Liver (tissue), 3 donors: Measurements from ENCODE around the gene WDR86.

Source experiments
- RAD21 ChIP-seq, 2 donors: IDR thresholded peaks; 2 replicates each; pipeline ENCODE4 v1.6.1; 2016; ENCODE audit warnings: antibody characterized with exemption in 2 of 2, mild to moderate bottlenecking in 2 of 2
- RXRA ChIP-seq, 2 donors: IDR thresholded peaks; 2 replicates each; pipeline ENCODE4 v1.6.1; 2017 to 2018; ENCODE audit warnings: antibody characterized with exemption in 2 of 2, mild to moderate bottlenecking in 1 of 2
- TF ChIP-seq, protein P1 (sequence below): fragments of 150-350 bp; IDR thresholded peaks from 2 replicates; pipeline ENCODE4 v1.5.1; 2017; ENCODE audit warnings: improper control_type of control experiment, low read depth, low read length; ENCODE audit not compliant: missing input control
- TF ChIP-seq, protein P2 (sequence below): IDR thresholded peaks from 2 replicates; pipeline ENCODE4 v1.6.1; 2016; ENCODE audit warnings: antibody characterized with exemption, mild to moderate bottlenecking
- TF ChIP-seq, protein P3 (sequence below): IDR thresholded peaks from 2 replicates; pipeline ENCODE4 v1.6.1; 2016; ENCODE audit warnings: antibody characterized with exemption
- donor health status: healthy.
- donor health status: healthy.

DNA sequence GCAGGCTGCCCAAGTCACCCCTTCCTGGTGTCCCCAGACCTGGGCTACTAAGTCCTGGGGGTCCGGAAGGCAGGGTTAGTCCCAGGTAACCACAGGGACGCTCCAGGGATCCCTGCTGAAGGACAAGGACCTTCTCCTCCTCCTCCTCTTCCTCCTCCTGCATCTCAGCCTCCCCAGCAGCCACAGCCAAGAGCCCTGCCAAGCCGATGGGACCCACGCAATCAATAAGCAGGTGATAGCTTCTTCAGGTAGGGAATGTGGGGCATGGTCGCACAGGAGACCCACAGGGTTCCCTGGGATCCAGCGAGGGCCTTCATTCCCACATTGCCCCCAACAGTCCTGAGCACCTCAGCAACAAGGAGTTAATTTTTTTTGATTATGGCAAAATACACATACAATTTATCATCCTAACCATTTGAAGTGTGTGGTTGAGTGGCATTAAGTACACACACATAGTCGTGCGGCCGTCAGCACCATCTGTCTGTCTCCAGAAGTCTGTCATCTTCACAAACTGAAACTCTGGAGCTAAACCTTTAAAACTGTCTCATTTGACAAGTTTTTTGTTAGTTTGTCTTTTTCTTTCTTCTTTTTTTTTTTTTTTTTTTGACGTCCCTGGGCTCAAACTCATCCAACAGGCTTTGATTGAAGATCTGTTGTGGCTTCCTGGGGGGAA is 18.0 kb upstream of the WDR86 start:
- TF ChIP-seq, protein P1, sequence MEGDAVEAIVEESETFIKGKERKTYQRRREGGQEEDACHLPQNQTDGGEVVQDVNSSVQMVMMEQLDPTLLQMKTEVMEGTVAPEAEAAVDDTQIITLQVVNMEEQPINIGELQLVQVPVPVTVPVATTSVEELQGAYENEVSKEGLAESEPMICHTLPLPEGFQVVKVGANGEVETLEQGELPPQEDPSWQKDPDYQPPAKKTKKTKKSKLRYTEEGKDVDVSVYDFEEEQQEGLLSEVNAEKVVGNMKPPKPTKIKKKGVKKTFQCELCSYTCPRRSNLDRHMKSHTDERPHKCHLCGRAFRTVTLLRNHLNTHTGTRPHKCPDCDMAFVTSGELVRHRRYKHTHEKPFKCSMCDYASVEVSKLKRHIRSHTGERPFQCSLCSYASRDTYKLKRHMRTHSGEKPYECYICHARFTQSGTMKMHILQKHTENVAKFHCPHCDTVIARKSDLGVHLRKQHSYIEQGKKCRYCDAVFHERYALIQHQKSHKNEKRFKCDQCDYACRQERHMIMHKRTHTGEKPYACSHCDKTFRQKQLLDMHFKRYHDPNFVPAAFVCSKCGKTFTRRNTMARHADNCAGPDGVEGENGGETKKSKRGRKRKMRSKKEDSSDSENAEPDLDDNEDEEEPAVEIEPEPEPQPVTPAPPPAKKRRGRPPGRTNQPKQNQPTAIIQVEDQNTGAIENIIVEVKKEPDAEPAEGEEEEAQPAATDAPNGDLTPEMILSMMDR, result no peak
- TF ChIP-seq RXRA (IDR thresholded peaks at IDR 0.05) (no peak), RAD21 (IDR thresholded peaks at IDR 0.05) (no peak)
- TF ChIP-seq, protein P2, sequence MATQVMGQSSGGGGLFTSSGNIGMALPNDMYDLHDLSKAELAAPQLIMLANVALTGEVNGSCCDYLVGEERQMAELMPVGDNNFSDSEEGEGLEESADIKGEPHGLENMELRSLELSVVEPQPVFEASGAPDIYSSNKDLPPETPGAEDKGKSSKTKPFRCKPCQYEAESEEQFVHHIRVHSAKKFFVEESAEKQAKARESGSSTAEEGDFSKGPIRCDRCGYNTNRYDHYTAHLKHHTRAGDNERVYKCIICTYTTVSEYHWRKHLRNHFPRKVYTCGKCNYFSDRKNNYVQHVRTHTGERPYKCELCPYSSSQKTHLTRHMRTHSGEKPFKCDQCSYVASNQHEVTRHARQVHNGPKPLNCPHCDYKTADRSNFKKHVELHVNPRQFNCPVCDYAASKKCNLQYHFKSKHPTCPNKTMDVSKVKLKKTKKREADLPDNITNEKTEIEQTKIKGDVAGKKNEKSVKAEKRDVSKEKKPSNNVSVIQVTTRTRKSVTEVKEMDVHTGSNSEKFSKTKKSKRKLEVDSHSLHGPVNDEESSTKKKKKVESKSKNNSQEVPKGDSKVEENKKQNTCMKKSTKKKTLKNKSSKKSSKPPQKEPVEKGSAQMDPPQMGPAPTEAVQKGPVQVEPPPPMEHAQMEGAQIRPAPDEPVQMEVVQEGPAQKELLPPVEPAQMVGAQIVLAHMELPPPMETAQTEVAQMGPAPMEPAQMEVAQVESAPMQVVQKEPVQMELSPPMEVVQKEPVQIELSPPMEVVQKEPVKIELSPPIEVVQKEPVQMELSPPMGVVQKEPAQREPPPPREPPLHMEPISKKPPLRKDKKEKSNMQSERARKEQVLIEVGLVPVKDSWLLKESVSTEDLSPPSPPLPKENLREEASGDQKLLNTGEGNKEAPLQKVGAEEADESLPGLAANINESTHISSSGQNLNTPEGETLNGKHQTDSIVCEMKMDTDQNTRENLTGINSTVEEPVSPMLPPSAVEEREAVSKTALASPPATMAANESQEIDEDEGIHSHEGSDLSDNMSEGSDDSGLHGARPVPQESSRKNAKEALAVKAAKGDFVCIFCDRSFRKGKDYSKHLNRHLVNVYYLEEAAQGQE, result no peak
- TF ChIP-seq, protein P3, sequence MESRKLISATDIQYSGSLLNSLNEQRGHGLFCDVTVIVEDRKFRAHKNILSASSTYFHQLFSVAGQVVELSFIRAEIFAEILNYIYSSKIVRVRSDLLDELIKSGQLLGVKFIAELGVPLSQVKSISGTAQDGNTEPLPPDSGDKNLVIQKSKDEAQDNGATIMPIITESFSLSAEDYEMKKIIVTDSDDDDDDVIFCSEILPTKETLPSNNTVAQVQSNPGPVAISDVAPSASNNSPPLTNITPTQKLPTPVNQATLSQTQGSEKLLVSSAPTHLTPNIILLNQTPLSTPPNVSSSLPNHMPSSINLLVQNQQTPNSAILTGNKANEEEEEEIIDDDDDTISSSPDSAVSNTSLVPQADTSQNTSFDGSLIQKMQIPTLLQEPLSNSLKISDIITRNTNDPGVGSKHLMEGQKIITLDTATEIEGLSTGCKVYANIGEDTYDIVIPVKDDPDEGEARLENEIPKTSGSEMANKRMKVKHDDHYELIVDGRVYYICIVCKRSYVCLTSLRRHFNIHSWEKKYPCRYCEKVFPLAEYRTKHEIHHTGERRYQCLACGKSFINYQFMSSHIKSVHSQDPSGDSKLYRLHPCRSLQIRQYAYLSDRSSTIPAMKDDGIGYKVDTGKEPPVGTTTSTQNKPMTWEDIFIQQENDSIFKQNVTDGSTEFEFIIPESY, result no peak
